ENCODE measurements around the gene AP2A1.
"Not testable (repeated sequence)": the region's sequence is repeated elsewhere in the genome, so short reads cannot be mapped to it uniquely, and the experiment has no call there.

The AP2A1 gene

GRCh38 chr19:49817964-49818648, 51.3 kb downstream of the AP2A1 start, which contains the start of gene MED25:
Gene MED25, plus strand, starts transcription at chr19:49818289. Its CDS starts 53 bp downstream, at chr19:49818342.
- no peak for DNase-seq (ENCODE audit: extremely low read depth, low read depth)
- H3K4me3 ChIP-seq (replicated peaks; ENCODE audit: low read depth, low read length), result peak within 1 kb of the TSS; percentile 82
- TF ChIP-seq, protein P1, sequence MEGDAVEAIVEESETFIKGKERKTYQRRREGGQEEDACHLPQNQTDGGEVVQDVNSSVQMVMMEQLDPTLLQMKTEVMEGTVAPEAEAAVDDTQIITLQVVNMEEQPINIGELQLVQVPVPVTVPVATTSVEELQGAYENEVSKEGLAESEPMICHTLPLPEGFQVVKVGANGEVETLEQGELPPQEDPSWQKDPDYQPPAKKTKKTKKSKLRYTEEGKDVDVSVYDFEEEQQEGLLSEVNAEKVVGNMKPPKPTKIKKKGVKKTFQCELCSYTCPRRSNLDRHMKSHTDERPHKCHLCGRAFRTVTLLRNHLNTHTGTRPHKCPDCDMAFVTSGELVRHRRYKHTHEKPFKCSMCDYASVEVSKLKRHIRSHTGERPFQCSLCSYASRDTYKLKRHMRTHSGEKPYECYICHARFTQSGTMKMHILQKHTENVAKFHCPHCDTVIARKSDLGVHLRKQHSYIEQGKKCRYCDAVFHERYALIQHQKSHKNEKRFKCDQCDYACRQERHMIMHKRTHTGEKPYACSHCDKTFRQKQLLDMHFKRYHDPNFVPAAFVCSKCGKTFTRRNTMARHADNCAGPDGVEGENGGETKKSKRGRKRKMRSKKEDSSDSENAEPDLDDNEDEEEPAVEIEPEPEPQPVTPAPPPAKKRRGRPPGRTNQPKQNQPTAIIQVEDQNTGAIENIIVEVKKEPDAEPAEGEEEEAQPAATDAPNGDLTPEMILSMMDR (IDR thresholded peaks at IDR 0.05; ENCODE audit: low read depth, low read length, missing control alignments), result no peak

DNA sequence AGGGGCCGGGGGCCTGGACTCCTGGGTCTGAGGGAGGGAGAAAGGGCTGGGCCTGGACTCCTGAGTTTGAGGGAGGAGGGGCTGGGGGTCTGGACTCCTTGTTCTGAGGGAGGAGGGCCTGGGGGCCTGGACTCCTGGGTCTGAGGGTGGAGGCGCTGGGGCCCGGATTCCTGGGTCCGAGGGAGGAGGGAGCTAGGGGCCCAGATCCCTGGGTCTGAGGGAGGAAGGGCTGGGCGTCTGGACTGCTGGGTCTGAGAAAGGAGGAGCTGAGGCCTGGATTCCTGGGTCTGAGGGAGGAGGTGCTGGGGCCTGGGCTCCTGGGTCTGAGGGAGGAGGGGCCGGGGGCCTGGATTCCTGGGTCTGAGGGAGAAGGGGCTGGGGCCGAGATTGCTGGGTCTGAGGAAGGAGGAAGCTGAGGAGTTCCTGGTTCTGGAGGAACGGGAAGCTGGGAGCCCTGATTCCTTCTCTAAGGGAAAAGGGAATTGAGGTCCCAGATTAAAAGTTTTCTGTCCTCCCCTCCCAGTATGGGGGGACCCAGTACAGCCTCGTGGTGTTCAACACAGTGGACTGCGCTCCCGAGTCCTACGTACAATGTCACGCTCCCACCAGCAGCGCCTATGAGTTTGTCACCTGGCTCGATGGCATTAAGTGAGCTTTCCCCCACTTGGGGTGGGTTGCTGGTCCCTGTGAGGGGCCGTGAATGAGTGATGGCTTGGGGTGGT, 52.0 kb downstream of the AP2A1 start:
- TF ChIP-seq, protein P1 (IDR thresholded peaks at IDR 0.05; ENCODE audit: low read depth, low read length, missing control alignments), result no peak
- H3K4me3 ChIP-seq (replicated peaks; ENCODE audit: low read depth, low read length), result peak overlapping the region; percentile 82
- DNase-seq (ENCODE audit: extremely low read depth, low read depth), result no peak

- not testable (repeated sequence) for DNase-seq (ENCODE audit: extremely low read depth, low read depth)
- peak overlapping the region; percentile 82 for H3K4me3 ChIP-seq (replicated peaks; ENCODE audit: low read depth, low read length)
Observed at GRCh38 chr19:49819452-49820115, 52.8 kb downstream of the AP2A1 start.

- DNase-seq (ENCODE audit: extremely low read depth, low read depth), result no peak
- TF ChIP-seq, protein P1 (IDR thresholded peaks at IDR 0.05; ENCODE audit: low read depth, low read length, missing control alignments), result no peak
Observed at GRCh38 chr19:49820125-49820524, 53.3 kb downstream of the AP2A1 start.

GRCh38 chr19:49823472-49823871, 56.7 kb downstream of the AP2A1 start:
- TF ChIP-seq, protein P1 (IDR thresholded peaks at IDR 0.05; ENCODE audit: low read depth, low read length, missing control alignments), result no peak
- DNase-seq (ENCODE audit: extremely low read depth, low read depth), result no peak
- no peak overlapping the region for H3K4me3 ChIP-seq (replicated peaks; ENCODE audit: low read depth, low read length)

More at GRCh38 chr19:49820125-49820524, 53.3 kb downstream of the AP2A1 start:
- H3K4me3 ChIP-seq (replicated peaks; ENCODE audit: low read depth, low read length), result no peak overlapping the region

- TF ChIP-seq, protein P1 (IDR thresholded peaks at IDR 0.05; ENCODE audit: low read depth, low read length, missing control alignments), result no peak
- no peak overlapping the region for H3K4me3 ChIP-seq (replicated peaks; ENCODE audit: low read depth, low read length)
- DNase-seq (ENCODE audit: extremely low read depth, low read depth), result no peak
Observed at GRCh38 chr19:49824662-49825061, 57.9 kb downstream of the AP2A1 start.

DNA sequence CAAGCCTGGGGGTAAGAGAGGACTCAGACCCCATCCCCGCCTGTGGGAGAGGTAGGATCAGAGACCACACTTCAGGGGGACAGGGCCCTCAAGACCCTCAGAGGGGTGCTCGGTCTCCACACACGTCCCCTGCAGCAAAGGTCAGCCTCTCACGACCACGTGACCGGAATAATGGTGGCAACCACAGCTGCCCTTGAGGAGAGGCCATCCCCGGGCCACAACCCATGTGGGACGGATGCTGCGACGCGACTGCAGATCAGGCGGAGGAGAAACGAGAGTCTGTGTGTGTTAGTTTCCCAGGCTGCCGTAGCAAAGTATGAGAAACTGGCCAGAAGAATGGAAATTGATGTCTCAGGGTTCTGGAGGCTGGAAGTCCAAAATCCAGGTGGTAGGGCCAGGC, 60.2 kb downstream of the AP2A1 start:
- no peak for DNase-seq (ENCODE audit: extremely low read depth, low read depth)
- TF ChIP-seq, protein P1 (IDR thresholded peaks at IDR 0.05; ENCODE audit: low read depth, low read length, missing control alignments), result no peak
- no peak overlapping the region for H3K4me3 ChIP-seq (replicated peaks; ENCODE audit: low read depth, low read length)

Data from HFF-Myc (cell line).